Measurements from ENCODE around the gene ZFHX2. TPM values are rescaled to one million over a fixed set of nuclear protein-coding genes. Genes with fewer than 3 reads are reported as not detected.

Gene ZFHX2
- total RNA-seq, 1 experiment from 2014 or later, result 3.7 TPM

GRCh38 chr14:23567186-23568020 lies 15.8 kb upstream of the ZFHX2 start, which contains the start of gene AP1G2:
AP1G2 (minus strand) TSS chr14:23567791; CDS start chr14:23567314, 477 bp downstream.
- no peak for TF ChIP-seq CTCF (IDR thresholded peaks at IDR 0.05; ENCODE audit: unreplicated experiment)
- Mint-ChIP-seq H3K9me3 (ENCODE audit: low read depth, unreplicated experiment) (no peaks in the 10 kb centered on the region), H3K27ac (ENCODE audit: unreplicated experiment) (peak within 1 kb of the TSS; percentile 94), H3K27me3 (ENCODE audit: unreplicated experiment) (peaks cover 12% of the 10 kb centered on the region), H3K36me3 (ENCODE audit: insufficient read depth, unreplicated experiment) (peaks cover 48% of the 10 kb centered on the region), H3K4me1 (ENCODE audit: low read depth, unreplicated experiment) (peaks cover 33% of the 10 kb centered on the region), H3K4me3 (ENCODE audit: low read depth, unreplicated experiment) (peak within 1 kb of the TSS; percentile 94)
- CTCF ChIA-PET, result interaction anchor here (0.6 to 1.0 kb wide), 2 partner anchors 22 to 96 kb away, joined by 3 read pairs; no protein-coding TSS in a partner anchor
- TSS peak; percentile 41 for BruUV-seq (replicated peaks)
- intact Hi-C loops (cut with micrococcal nuclease; ENCODE audit: unreplicated experiment), result no loop called here
- peak; percentile 91 for DNase-seq

GRCh38 chr14:23566778-23567185 lies 15.2 kb upstream of the ZFHX2 start:
- Mint-ChIP-seq H3K27me3 (ENCODE audit: unreplicated experiment) (peaks cover 5% of the 10 kb centered on the region), H3K36me3 (ENCODE audit: insufficient read depth, unreplicated experiment) (peaks cover 52% of the 10 kb centered on the region), H3K4me1 (ENCODE audit: low read depth, unreplicated experiment) (peaks cover 27% of the 10 kb centered on the region), H3K4me3 (ENCODE audit: low read depth, unreplicated experiment) (peak overlapping the region; percentile 94), H3K27ac (ENCODE audit: unreplicated experiment) (peak overlapping the region; percentile 94), H3K9me3 (ENCODE audit: low read depth, unreplicated experiment) (no peaks in the 10 kb centered on the region)
- intact Hi-C loops (cut with micrococcal nuclease; ENCODE audit: unreplicated experiment), result no loop called here
- CTCF ChIA-PET, result interaction anchor here (0.6 to 1.0 kb wide), 2 partner anchors 22 to 95 kb away, joined by 3 read pairs; no protein-coding TSS in a partner anchor
- TF ChIP-seq CTCF (IDR thresholded peaks at IDR 0.05; ENCODE audit: unreplicated experiment), result no peak
- peak; percentile 48 for DNase-seq
- no TSS peak for BruUV-seq (replicated peaks)

- Mint-ChIP-seq H3K27ac (ENCODE audit: unreplicated experiment) (peak overlapping the region; percentile 94), H3K36me3 (ENCODE audit: insufficient read depth, unreplicated experiment) (peaks cover 58% of the 10 kb centered on the region), H3K4me1 (ENCODE audit: low read depth, unreplicated experiment) (peaks cover 27% of the 10 kb centered on the region), H3K9me3 (ENCODE audit: low read depth, unreplicated experiment) (no peaks in the 10 kb centered on the region), H3K27me3 (ENCODE audit: unreplicated experiment) (no peaks in the 10 kb centered on the region), H3K4me3 (ENCODE audit: low read depth, unreplicated experiment) (peak overlapping the region; percentile 94)
- no peak for DNase-seq
- no peak for TF ChIP-seq CTCF (IDR thresholded peaks at IDR 0.05; ENCODE audit: unreplicated experiment)
- intact Hi-C loops (cut with micrococcal nuclease; ENCODE audit: unreplicated experiment), result no loop called here
- TSS peak; percentile 37 for BruUV-seq (replicated peaks)
- CTCF ChIA-PET, result interaction anchor here (1.0 kb wide), 1 partner anchor 23 kb away, joined by 3 read pairs; no protein-coding TSS in a partner anchor
These were observed 14.7 kb upstream of the ZFHX2 start for GRCh38 chr14:23566112-23566777.

- no TSS peak for BruUV-seq (replicated peaks)
- no peak overlapping the region for H3K27ac Mint-ChIP-seq (ENCODE audit: unreplicated experiment)
- CTCF ChIA-PET, result no interaction called here
- intact Hi-C loops (cut with micrococcal nuclease; ENCODE audit: unreplicated experiment), result no loop called here
- H3K4me3 Mint-ChIP-seq (ENCODE audit: low read depth, unreplicated experiment), result no peak overlapping the region
- no peak for TF ChIP-seq CTCF (IDR thresholded peaks at IDR 0.05; ENCODE audit: unreplicated experiment)
- no peak for DNase-seq
- no peaks in the 10 kb centered on the region for H3K27me3 Mint-ChIP-seq (ENCODE audit: unreplicated experiment)
- H3K4me1 Mint-ChIP-seq (ENCODE audit: low read depth, unreplicated experiment), result peaks cover 27% of the 10 kb centered on the region
- no peaks in the 10 kb centered on the region for H3K9me3 Mint-ChIP-seq (ENCODE audit: low read depth, unreplicated experiment)
- peaks cover 64% of the 10 kb centered on the region for H3K36me3 Mint-ChIP-seq (ENCODE audit: insufficient read depth, unreplicated experiment)
These were observed 14.1 kb upstream of the ZFHX2 start for GRCh38 chr14:23565626-23566025.
